ENCODE data around the gene KCNJ10.

KCNJ10 gene

DNA sequence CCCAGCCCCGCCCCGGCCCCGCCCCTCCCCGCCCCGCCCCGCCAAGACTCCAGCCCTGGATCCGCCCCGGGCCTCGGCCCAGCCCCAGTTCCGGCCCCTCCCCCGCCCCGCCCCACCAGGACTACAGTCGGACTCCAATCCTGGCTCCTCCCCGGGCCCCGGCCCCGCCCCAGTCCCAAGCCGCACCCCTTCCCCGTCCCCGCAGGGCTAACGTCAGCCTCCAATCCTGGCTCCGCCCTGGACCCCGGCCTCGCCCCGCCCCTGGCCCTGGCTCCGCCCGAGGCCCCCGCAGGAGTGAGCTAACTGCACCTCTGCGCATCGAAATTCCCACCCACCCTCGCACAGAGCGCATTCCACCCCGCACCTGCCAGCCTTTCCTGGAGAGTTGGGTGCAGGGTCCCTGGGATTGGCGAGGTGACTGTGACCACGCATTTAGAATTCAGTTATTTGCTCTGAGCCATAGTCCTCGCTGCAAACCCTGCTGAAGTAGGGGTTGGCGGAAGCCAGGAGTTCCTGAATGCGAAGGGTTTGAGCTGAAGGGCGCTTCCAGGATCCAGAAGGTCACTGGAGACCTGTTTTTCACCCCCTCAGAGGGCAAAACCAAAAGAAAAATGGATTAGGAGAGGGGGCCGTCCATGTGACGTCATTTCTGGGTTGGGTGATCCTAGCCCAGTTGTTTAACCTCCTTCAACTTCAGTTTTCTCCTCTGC, 29.0 kb upstream of the KCNJ10 start:
- DNase-seq (ENCODE audit: low read depth), result peak; percentile 98

DNA sequence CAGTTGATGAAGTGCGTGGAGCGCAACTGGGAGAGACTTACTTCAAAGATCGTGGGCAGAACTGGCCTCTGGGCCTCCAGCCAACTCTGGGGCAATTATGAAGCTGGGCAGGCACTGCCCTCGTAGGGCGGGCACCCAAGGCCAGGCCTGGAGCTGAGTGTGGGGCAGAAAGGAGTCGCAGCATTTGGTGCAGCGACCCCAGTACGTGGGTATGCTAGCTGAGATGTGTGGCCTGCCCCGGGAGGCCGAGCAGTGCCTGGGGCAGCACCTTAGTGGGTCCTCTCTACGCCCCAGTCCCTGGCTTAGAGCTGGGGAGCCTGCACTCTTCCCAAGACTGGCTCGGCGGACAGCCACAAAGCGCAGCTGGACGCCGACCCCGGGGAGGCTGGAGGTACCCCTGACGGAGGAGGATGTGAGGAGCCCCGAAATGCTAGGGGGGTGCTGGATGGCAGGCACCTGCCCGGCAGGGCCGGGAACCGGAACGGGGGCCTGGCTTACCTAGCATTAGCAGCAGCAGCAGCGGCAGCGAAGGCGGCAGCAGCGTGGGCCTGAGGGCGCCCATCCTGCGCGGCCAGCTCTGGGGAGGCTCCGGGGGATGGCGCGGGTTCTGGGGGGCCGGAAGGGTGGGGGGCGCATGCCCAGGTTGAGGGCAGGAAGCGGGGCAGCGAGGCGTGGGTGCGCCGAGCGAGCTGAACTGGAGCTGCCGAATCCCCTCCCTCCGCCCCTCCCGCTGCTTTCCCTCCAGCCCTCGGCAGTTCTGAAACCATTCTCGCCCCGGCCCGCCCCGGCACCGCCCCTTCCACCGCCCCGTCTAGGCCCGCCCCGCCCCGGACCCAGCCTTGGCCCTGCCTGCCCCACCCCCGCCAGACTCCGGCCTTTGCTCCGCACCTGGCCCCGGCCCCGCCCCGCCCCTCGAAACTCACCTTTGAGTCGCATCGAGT, 28.2 kb upstream of the KCNJ10 start, which contains the start of gene IGSF8:
Gene IGSF8, minus strand, starts transcription at position 709 of the 941 bp plus-strand sequence. Its CDS starts 147 bp downstream, at position 562.
- peak; percentile 89 for DNase-seq (ENCODE audit: low read depth)

DNA sequence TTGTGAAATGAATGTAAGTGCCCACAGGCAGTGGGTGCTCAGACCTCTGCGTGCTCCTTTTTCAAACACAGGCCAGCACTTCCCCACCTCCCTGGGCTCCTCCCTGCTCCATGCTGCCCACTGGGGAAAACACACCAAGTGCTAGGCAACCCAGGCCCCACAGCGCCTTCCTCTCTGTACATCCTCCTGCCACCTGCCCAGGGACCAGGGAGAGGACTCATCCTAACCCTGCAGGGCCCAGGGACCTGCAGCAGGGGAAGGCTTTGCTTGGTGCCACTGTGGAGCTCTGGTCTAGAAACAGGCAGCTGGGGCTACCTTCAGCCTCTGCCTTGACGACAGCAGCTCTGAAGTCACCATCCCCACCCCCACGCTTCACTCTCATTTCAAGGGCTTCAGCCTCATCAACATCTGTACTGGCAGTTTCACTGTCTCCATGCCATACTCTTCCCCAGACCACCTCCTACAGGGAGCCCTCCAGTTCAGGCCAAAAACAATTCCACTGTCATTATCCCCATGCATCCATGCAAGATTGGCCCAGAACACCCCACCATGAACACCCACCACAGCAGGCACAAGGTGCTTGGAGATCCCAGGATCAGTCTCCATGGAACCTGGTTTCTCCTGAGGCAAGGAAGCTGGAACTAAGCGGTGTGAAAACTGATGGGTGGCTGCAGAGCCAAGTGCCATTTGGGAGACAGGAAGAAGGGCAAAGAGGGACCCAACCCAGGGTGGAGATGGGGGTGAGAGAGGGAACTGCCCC, 27.4 kb upstream of the KCNJ10 start:
- DNase-seq (ENCODE audit: low read depth), result no peak

DNA sequence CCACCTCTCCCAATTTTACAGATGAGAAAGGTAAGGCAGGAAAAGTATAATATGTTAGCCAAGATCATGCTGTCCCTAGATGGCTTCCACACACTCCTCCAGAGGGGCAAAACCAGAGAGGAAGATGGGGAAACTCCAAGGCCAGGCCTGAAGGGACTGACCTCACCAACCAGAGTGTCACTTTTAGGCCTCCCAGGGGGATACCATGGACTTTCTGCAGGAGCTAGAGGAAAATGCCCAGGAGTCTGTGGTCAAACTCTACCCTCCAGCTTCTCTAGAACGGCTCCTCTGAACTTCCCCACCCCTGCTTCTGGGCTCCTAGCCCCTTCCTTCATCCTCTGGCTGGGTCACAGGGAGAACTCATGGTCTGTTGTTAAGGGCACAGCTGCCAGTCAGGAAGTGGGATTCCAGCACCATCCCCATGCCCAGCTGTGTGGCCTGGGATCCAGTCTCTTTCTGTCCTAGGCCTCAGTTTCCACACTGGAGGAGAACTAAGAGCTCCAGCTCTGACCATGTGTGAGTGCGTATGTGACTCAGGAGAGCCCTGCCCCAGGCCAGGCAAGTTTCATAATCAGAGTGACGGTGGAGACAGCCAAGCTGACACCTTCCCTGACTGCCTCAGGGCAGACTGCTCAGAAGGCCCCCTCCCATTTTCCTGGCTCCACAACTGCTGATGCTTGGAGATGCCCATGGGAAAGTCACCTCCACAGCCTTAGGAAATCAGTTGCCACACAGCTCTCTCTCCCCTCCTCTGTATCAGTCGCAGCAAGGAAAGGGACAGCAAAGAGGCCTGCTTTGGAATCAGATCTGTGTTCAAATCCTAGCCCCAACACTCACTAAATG, 26.5 kb upstream of the KCNJ10 start:
- no peak for DNase-seq (ENCODE audit: low read depth)

DNA sequence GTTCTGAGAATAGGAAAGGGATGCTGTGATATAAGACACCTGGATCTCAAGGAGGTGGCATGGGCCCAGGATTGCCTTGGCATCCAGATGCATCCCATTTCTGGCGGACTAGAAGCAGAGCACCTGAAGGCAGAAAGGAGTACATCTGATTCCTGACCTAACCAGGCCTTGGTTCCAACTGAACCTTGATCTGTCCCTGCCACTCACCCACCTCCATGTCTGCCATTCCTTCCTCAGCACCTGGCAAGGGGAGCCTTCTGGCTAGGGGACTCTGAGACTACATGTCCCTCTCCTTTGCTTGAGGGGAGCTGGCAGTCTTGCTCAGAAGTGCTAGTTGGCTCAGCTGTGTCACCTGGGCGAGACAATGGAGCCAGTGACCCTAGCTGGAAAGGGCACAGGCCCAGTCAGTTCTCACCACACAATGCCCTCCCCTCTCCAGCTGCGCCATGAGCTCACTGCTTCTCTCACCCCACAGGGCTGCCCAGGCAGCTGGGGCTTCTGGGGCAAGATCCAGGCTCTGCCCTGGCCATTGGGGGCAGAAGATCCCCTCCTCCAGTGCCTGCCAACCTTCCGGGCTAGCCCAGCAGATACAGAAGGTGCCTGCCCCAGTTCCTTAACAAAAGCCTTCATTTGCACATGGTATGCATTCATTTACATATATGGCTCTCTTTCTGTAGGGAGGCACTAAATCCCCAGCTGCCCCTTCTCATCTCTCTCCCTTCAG, 25.6 kb upstream of the KCNJ10 start:
- no peak for DNase-seq (ENCODE audit: low read depth)

DNA sequence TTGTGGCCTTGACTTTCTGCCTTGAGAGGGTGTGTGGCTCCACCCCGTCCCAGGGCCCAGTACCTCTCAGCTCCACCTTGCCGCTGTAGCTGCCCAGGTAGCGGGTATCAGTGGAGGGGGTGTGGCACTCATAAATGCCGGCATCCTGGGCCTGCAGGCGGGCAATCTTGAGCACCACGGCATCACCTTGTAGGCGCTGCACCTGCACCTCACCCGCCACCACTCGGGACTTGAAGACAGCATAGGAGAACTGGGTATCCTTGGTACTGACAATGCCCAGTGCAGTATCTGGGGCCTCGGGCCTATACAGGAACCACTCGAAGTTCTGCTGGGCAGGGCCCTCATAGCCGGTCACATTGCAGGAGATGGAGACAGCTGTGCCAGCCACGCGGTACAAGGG, 24.8 kb upstream of the KCNJ10 start:
- DNase-seq (ENCODE audit: low read depth), result no peak

DNA sequence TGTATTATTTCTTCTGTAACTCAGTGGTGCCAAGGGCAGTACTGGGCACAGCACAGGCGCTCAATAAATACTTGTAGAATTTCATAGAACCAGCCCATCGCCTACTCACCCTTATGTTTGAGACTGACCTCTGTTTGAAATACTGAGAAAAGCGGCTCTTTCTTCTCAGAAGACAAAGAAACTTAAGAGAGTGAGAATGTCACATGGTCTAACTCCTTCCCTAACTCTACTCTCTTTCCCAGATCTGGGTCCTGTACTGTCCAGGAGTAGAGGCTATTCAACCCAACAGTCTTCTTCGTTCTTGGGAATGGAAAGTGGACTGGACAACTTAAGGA, 24.3 kb upstream of the KCNJ10 start:
- DNase-seq (ENCODE audit: low read depth), result no peak

DNA sequence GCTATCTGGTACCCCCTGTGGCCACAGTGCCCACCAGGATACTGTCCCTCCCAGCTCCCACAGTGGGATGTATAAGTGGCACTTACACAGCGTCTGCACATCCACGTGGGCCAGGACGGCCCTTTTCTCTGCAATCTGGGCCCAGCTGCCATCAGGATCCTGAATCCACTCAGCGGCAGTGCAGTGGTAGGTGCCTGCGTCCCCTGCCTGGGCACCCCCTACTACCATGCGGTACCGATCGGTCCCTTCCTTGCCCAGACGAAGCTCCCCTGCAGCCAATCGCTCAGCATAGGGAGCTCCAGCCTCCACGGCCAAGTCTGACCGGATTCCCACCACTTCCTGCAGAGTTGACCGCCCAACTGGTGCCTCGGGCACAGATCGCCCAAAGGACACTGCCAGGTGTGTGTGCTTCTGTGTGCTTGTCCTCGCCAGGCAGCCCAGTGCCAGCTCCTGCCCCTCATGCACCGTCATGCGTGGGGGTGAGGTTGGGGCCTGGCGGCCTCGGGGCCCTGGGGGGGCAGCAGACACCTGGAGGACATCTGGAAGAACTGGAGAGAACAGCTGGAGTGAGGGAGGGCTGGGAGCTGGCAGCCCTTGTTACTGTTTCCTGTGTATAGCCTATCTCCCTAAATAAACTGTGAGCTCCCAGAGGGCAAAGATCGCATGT, 23.8 kb upstream of the KCNJ10 start:
- no peak for DNase-seq (ENCODE audit: low read depth)

DNA sequence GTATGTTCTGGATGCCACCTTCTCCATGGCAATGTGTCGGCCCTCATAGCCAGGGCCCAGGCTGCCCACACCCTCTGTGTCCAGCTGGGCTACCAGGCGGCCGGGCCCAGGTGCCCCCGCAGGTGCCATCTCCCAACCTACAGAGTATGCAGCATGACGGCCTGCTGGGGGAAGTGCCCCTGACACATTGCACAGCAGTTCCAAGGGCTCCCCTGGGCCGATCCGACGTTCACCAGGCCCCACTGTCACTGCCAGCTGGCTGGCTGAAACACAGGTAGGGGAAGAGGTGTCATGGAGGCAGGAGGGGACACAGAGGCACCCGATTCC, 23.1 kb upstream of the KCNJ10 start:
- no peak for DNase-seq (ENCODE audit: low read depth)

DNA sequence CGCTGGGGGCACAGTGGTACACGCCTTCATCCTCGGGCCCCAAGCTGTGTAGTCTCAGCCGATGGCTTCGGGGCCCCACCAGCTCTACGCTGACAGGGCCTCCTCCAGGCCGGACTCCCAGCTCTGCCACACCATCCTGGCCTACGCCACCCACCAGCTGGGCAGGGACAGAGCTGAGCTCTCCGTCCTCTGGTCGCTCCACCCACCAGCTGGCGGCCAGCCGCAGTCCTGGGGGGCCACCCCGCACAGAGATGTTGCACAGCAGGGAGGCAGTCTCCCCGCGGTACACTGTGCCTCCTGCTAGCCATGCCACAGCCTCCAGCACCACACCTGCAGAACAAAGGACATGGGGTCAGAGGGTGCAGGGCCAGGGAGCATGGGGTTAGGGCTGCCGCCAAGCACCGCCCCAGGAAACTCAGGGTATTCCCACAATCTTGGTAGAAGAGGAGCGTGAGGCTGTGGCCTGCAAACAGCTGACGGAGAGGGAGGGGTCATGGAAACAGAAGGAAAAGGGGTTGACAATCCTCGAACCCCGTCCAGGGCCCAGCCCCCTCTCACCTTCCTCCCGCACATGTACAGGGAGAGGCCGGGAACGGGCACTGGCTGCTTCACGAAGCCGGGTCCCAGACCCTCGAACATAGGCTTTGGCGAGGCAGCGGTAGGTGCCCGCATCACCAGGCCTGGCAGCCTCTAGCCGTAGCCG, 22.6 kb upstream of the KCNJ10 start:
- no peak for DNase-seq (ENCODE audit: low read depth)

DNA sequence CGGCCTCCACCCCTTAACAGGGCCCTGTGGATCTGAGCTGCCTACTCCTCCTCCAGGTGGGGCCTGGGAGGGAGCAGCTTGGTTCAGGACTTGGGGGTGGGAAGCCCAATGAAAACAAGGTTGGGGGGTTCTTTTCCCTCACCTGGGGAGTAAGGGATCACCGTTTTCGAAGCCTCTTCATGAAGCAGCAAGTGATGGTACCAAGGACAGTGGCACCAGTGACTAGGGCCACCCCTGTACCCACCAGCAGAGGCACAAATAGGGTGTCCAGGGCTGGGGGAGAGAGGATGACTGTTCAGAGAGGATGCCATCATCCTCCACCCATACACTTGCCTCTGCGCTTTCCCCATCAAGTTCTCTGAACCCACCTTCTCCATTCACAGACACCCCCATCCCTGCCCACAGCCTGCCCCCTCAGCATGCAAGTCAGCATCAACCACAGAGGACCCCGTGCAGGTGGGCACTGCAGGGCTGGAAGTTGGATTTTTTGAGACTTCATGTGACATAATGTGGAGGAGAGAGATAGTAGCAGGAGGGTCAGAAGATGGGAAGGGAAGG, 21.8 kb upstream of the KCNJ10 start:
- no peak for DNase-seq (ENCODE audit: low read depth)

DNA sequence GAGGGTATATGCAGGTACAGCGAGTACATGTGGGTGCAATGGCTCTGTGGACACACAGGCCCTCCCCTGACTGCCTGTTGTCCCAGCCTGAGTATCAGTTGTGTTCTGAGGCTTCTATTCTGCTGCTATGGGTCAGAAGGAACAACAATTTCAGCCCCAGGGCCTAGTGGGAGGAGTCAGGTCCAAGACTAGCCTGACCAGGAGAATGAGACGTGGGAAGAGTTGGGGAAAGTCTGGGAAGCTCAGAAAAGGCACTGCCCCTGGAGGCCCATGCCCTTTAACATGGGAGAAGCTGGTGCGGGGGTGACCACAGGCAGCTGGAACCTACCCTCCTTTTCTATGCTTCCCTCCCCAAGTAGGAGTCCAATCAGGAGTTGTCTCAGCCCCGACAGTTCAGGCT, 20.8 kb upstream of the KCNJ10 start:
- DNase-seq (ENCODE audit: low read depth), result no peak

DNA sequence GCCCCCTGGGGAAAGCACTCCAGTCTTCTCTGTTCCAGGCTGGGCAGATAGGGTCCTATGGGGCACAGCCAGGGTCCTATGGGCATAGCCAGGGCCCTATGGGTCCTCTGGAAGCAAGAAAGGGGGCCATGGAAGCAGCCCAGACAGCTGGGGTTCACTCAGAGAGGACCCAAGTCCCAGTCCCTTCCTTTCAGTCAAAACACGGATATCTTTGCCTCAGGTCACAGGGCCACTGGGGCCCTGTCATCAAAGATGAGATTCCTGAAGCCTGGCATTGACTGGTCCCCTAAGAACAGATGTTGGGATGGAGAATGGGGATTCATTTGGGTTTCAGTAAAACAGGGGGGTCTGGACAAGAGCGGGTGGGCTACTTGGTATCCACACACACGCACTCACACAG, 19.9 kb upstream of the KCNJ10 start:
- no peak for DNase-seq (ENCODE audit: low read depth)

DNA sequence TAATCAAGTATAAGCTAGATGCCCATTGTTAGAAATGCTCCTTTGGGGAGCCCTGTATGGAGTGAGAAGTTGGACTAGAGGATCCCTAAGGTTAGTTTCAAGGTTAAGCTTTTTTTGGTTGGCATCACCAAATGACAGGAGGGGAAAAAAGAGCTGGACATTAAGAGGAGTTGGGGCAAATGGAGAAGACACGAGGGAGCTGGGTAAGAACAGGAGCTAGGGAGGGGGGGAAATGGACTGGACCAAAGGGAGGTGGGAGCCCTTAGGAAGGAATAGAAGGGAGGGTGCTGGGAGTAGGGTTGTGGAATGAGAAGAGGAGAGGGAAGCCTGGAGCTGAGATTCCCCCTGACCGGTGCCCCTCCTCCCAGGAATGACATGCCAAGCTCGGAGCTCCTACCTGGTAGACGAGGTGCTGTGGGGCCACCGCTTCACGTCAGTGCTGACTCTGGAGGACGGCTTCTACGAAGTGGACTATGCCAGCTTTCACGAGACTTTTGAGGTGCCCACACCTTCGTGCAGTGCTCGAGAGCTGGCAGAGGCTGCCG, 17.2 kb upstream of the KCNJ10 start:
- no peak for DNase-seq (ENCODE audit: low read depth)

DNA sequence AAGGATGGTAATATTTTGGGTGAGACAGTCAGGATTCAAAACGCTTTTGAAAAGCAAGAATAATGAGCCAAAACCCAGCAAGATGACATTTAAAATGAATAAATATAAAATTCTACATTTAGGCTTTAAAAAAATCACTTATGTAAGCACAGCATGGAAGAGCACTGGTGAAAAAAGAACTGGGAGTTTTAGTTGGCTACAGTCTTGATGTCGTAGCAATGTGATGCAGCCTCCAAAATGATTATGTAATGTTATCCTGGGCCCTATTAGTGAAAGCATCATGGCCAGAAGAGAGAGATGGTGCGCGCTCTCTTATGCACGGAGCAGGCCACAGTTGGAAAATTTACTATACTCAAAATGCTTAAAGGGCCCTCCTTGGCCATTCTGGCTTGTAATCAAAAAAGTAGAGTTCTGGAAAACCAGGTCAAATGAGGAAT, 16.5 kb upstream of the KCNJ10 start:
- no peak for DNase-seq (ENCODE audit: low read depth)

DNA sequence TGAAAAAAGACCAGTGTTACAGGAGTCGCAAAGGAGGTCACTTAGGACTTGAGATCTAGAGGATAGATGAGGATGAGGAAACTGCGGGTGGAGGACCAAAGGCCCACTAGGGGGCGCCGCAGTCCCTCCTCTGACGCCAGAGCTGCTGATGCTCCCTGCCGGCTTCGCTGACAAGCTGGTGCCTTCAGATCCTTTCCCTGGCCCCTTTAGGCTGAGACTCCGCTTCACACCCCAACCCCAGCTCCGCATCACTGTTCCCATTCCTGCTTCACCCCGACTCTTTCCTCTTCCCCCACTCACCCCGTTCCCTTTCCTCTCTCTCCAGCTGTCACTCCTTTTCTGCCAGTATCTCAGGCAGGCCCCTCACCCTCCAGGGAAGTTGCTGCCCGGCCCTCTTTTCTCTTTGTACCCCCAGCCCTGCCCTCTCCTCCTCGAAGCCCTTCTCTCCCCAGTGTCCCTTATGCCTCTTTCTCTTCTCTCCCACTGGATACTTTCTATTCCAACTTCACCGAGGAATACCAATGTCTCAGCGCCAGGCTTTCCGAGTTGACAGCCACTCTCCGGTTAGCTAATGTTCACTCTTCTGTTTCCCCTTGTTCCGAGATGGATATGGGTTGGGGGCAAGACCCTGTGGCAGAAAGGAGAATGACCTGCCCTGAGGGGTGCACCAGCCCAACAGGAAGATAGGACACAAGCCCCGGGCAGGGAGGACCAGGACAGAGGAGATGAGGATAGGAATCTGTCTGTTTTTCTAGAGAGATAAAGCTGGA, 15.9 kb upstream of the KCNJ10 start:
- DNase-seq (ENCODE audit: low read depth), result peak; percentile 53

DNA sequence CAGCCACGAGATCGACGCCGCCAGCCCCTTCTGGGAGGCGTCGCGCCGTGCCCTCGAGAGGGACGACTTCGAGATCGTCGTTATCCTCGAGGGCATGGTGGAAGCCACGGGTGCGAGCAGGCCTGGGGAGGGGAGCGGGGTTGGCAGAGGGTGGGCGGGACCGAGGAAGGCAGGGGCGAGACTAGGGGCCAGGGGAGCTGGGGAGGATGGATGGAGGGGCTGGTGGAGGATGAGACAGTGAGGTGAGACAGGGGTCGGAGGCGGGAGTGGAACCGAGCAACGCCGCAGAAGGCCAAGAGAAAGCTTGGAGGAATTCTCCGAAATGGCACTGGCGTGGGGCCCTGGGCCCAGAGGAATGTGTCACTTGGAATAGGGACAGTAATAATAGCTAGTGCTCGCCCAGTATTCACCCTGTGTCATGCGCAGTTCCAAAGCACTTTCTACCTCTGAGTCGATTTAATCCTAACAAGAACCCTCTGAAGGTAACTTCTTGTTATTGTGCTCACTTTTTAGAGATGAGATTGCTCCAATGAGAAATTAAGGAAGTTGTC, 14.9 kb upstream of the KCNJ10 start:
- DNase-seq (ENCODE audit: low read depth), result no peak

Data from stimulated activated CD8-positive, alpha-beta memory T cell treated with anti-CD3 and anti-CD28 coated beads, Interleukin-7, amount 100 ng/mL, for 24 hours (primary cell).